ENCODE results near the gene NRDE2. TPM values are rescaled to one million over a fixed set of nuclear protein-coding genes. Genes with fewer than 3 reads are reported as not detected.

NRDE2 gene, protein sequence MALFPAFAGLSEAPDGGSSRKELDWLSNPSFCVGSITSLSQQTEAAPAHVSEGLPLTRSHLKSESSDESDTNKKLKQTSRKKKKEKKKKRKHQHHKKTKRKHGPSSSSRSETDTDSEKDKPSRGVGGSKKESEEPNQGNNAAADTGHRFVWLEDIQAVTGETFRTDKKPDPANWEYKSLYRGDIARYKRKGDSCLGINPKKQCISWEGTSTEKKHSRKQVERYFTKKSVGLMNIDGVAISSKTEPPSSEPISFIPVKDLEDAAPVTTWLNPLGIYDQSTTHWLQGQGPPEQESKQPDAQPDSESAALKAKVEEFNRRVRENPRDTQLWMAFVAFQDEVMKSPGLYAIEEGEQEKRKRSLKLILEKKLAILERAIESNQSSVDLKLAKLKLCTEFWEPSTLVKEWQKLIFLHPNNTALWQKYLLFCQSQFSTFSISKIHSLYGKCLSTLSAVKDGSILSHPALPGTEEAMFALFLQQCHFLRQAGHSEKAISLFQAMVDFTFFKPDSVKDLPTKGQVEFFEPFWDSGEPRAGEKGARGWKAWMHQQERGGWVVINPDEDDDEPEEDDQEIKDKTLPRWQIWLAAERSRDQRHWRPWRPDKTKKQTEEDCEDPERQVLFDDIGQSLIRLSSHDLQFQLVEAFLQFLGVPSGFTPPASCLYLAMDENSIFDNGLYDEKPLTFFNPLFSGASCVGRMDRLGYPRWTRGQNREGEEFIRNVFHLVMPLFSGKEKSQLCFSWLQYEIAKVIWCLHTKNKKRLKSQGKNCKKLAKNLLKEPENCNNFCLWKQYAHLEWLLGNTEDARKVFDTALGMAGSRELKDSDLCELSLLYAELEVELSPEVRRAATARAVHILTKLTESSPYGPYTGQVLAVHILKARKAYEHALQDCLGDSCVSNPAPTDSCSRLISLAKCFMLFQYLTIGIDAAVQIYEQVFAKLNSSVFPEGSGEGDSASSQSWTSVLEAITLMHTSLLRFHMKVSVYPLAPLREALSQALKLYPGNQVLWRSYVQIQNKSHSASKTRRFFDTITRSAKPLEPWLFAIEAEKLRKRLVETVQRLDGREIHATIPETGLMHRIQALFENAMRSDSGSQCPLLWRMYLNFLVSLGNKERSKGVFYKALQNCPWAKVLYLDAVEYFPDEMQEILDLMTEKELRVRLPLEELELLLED
- total RNA-seq (10 to 100 TPM; 10.1 to 17.4 TPM), polyA plus RNA-seq (10 to 100 TPM in 1 of 2 donors, 1 to 10 TPM in 1; 5.6 to 20.0 TPM)

GRCh38 chr14:90331497-90332270 is at the start of gene NRDE2:
Gene NRDE2, minus strand, starts transcription at chr14:90331941. Its CDS starts 37 bp downstream, at chr14:90331904.
- TF ChIP-seq ATF3 (IDR thresholded peaks at IDR 0.05) (no peak), EGR1 (IDR thresholded peaks at IDR 0.05; ENCODE audit: low read depth in 2 of 2) (no peak), JUND (IDR thresholded peaks at IDR 0.05) (peak in 1 of 2 donors; percentile 3), HNF4A (conservative IDR thresholded peaks at IDR 0.05) (no peak), RAD21 (IDR thresholded peaks at IDR 0.05) (peak; percentile 33 to 45), RXRA (IDR thresholded peaks at IDR 0.05) (peak; percentile 61 to 72), HNF4G (IDR thresholded peaks at IDR 0.05) (no peak), FOXA2 (IDR thresholded peaks at IDR 0.05) (no peak), GABPA (IDR thresholded peaks at IDR 0.05 in 1 of 2, conservative IDR thresholded peaks at IDR 0.05 in 1 of 2) (peak; percentile 23 to 67), NR2F2 (IDR thresholded peaks at IDR 0.05) (peak; percentile 84), SP1 (IDR thresholded peaks at IDR 0.05) (peak; percentile 70), TAF1 (conservative IDR thresholded peaks at IDR 0.05) (peak; percentile 65), REST (IDR thresholded peaks at IDR 0.05) (peak; percentile 54), ZBTB33 (IDR thresholded peaks at IDR 0.05) (peak; percentile 88), FOXA1 (IDR thresholded peaks at IDR 0.05) (no peak), YY1 (IDR thresholded peaks at IDR 0.05) (peak; percentile 97)
- TF ChIP-seq, protein P1, sequence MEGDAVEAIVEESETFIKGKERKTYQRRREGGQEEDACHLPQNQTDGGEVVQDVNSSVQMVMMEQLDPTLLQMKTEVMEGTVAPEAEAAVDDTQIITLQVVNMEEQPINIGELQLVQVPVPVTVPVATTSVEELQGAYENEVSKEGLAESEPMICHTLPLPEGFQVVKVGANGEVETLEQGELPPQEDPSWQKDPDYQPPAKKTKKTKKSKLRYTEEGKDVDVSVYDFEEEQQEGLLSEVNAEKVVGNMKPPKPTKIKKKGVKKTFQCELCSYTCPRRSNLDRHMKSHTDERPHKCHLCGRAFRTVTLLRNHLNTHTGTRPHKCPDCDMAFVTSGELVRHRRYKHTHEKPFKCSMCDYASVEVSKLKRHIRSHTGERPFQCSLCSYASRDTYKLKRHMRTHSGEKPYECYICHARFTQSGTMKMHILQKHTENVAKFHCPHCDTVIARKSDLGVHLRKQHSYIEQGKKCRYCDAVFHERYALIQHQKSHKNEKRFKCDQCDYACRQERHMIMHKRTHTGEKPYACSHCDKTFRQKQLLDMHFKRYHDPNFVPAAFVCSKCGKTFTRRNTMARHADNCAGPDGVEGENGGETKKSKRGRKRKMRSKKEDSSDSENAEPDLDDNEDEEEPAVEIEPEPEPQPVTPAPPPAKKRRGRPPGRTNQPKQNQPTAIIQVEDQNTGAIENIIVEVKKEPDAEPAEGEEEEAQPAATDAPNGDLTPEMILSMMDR (IDR thresholded peaks at IDR 0.05; ENCODE audit: low read depth, low read length, missing input control): no peak
- TF ChIP-seq, protein P2, sequence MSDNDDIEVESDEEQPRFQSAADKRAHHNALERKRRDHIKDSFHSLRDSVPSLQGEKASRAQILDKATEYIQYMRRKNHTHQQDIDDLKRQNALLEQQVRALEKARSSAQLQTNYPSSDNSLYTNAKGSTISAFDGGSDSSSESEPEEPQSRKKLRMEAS (IDR thresholded peaks at IDR 0.05): peak; percentile 67
- WGBS: 3% methylated on average over 46 of the region's 46 CpGs
- Histone ChIP-seq H3K4me1 (ENCODE audit: control insufficient read depth in 4 of 4, insufficient read depth in 4 of 4, low read length in 3 of 4) (peaks cover 4 to 14% (median 12%) of the 10 kb centered on the region in 4 donors), H3K27ac (ENCODE audit: low read depth in 1 of 2, low read length in 2 of 2) (peak within 1 kb of the TSS; percentile 80 to 82), H3K27me3 (ENCODE audit: control insufficient read depth in 4 of 4, insufficient read depth in 4 of 4, low read length in 3 of 4) (no peaks in the 10 kb centered on the region), H3K9me3 (ENCODE audit: control insufficient read depth in 4 of 4, low read length in 3 of 4) (no peaks in the 10 kb centered on the region), H3K36me3 (ENCODE audit: control insufficient read depth in 4 of 4, insufficient read depth in 3 of 4, low read depth in 1 of 4, low read length in 3 of 4) (no peaks in the 10 kb centered on the region), H3K9ac (ENCODE audit: low read depth in 1 of 2, low read length in 2 of 2) (peak within 1 kb of the TSS; percentile 76 to 78), H3K4me3 (ENCODE audit: low read depth in 1 of 3, low read length in 3 of 3) (peak within 1 kb of the TSS; percentile 78 to 89 (median 82))
- DNase-seq (ENCODE audit: low spot score): peak; percentile 100
